Esophagus squamous epithelium (tissue), 5 donors: ENCODE results near the gene WRAP73. TPM values are rescaled to one million over a fixed set of nuclear protein-coding genes. Genes with fewer than 3 reads are reported as not detected.

Experiments
- DNase-seq: peaks from one replicate; lab custom pipeline; 2025; lab: John Stamatoyannopoulos, UW
- H3K27ac ChIP-seq, 4 donors: fragments of 200-600 bp; sonication (generic); one replicate each; pipeline ENCODE4 v1.5.1; 2016 to 2019; ENCODE audit warnings: mild to moderate bottlenecking in 1 of 4
- H3K27me3 ChIP-seq, 4 donors: fragments of 200-600 bp; sonication (generic); 1 replicate in 3 of 4; 2 replicates in 1 of 4; pipeline versions ENCODE4 v1.5.1 to v1.6.0; 2017 to 2021; ENCODE audit warnings: antibody characterized with exemption in 1 of 4
- H3K36me3 ChIP-seq, 3 donors: fragments of 200-600 bp; sonication (generic); one replicate each; pipeline ENCODE4 v1.5.1; 2016 to 2019
- H3K4me1 ChIP-seq, 3 donors: fragments of 200-600 bp; sonication (generic); one replicate each; pipeline ENCODE4 v1.5.1; 2017 to 2019
- H3K4me3 ChIP-seq, 4 donors: fragments of 200-600 bp; sonication (generic); 1 replicate in 3 of 4; 2 replicates in 1 of 4; pipeline ENCODE4 v1.5.1; 2016 to 2019; ENCODE audit warnings: mild to moderate bottlenecking in 2 of 4, moderate library complexity in 1 of 4
- H3K9me3 ChIP-seq, 3 donors: fragments of 200-600 bp; sonication (generic); one replicate each; pipeline ENCODE4 v1.5.1; 2016 to 2019
- POLR2A ChIP-seq, 4 donors: fragments of 450-650 bp; IDR thresholded peaks; one replicate each; pipeline ENCODE4 v1.6.1; 2017; ENCODE audit warnings: antibody characterized with exemption in 4 of 4, mild to moderate bottlenecking in 4 of 4, moderate library complexity in 3 of 4
- WGBS, 2 donors: methylation state at CpG; one replicate each; pipeline ENCODE4 v1.1.5; 2018; 5-methylcytosine and 5-hydroxymethylcytosine counted together
- intact Hi-C: fragments of 100-400 bp; cut with DNase I; formaldehyde crosslinking; loops from one replicate; pipeline ENCODE4 v1.15.0; 2022
- total RNA-seq, 4 donors: library from RNA; depleted of rRNA; stranded (reverse); fragments of >200 nt; gene quantifications; one replicate each; pipeline ENCODE4 v1.1.0, GENCODE V29; 2016
- TF ChIP-seq, protein P1 (sequence below), 6 experiments: fragments of 450-650 bp in 4 of 6; fragments of 200-600 bp in 2 of 6; sonication (generic) in 2 of 6; IDR thresholded peaks; one replicate each; pipeline ENCODE4 v1.5.1; 2016 to 2019; ENCODE audit warnings: antibody characterized with exemption in 6 of 6, mild to moderate bottlenecking in 4 of 6, moderate library complexity in 4 of 6
- donor health status: DM: yes; HTN: yes; CAD: no.

The WRAP73 gene
- total RNA-seq, 4 donors from 2014 or later, result 7.6 to 17.2 (median 11.8) TPM

GRCh38 chr1:3599286-3599811 is 50.6 kb downstream of the WRAP73 start:
- no peak overlapping the region for H3K4me3 ChIP-seq
- H3K27ac ChIP-seq, result no peak overlapping the region
- no peaks in the 10 kb centered on the region for H3K9me3 ChIP-seq
- 74 to 76% methylated on average over 3 to 6 of the region's 16 CpGs for WGBS, 2 donors
- intact Hi-C loops, result no loop called here
- H3K4me1 ChIP-seq, result peaks cover 17 to 26% (median 21%) of the 10 kb centered on the region in 3 donors
- DNase-seq, result no peak
- no peaks in the 10 kb centered on the region for H3K36me3 ChIP-seq
- no peak for TF ChIP-seq POLR2A (IDR thresholded peaks at IDR 0.05)
- TF ChIP-seq, protein P1, sequence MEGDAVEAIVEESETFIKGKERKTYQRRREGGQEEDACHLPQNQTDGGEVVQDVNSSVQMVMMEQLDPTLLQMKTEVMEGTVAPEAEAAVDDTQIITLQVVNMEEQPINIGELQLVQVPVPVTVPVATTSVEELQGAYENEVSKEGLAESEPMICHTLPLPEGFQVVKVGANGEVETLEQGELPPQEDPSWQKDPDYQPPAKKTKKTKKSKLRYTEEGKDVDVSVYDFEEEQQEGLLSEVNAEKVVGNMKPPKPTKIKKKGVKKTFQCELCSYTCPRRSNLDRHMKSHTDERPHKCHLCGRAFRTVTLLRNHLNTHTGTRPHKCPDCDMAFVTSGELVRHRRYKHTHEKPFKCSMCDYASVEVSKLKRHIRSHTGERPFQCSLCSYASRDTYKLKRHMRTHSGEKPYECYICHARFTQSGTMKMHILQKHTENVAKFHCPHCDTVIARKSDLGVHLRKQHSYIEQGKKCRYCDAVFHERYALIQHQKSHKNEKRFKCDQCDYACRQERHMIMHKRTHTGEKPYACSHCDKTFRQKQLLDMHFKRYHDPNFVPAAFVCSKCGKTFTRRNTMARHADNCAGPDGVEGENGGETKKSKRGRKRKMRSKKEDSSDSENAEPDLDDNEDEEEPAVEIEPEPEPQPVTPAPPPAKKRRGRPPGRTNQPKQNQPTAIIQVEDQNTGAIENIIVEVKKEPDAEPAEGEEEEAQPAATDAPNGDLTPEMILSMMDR (IDR thresholded peaks at IDR 0.05), result no peak
- H3K27me3 ChIP-seq, result peaks cover 0 to 26% (median 0%) of the 10 kb centered on the region in 4 donors

DNA sequence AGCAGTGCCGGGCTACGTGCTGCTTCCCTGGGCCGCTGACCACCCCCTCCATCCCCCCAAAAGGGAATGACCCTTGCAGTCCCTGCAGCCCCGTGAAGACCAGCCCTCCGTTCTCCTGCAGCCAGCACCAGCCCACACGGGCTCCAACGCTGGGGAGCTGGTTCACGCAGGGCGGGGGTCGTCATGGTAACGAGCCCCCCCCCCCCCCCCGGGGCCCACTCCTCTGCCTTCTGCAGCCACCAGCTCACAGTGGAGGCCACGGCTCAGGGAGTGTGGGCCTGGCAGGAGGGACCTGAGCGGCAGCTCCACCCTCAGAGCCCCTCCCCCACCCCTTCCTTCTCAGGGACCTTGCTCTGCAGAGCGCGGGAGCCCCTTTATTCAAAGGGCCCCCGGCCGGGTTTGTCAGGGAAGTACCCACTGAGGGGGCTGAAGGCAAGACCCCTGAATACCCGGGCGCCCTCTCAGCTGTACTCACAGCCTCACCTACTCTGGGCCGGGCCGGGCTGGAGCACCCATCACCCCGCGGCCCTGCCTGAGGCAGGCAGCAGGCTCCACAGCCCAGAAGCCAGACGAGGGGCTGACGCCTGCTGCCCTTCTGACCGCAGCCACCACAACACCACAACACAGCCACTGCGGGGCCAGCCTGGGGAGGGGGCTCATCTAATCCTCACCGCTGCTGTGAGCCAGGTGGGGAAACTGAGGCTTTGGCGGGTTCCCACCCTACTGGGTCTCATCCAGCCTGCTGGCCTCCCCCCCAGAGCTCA is 51.2 kb downstream of the WRAP73 start:
- Histone ChIP-seq H3K27ac (no peak overlapping the region), H3K4me3 (peak overlapping the region in 1 of 4 donors; percentile 41), H3K36me3 (no peaks in the 10 kb centered on the region), H3K9me3 (no peaks in the 10 kb centered on the region), H3K4me1 (peaks cover 17 to 26% (median 21%) of the 10 kb centered on the region in 3 donors), H3K27me3 (peaks cover 0 to 21% (median 0%) of the 10 kb centered on the region in 4 donors)
- WGBS, 2 donors, result 27% methylated on average over 3 of the region's 30 CpGs; no CpG with 5 or more reads in 1 of the 2 donors
- TF ChIP-seq POLR2A (IDR thresholded peaks at IDR 0.05), result no peak
- TF ChIP-seq, protein P1 (IDR thresholded peaks at IDR 0.05), result no peak
- intact Hi-C loops, result no loop called here
- DNase-seq, result no peak

- H3K36me3 ChIP-seq, result no peaks in the 10 kb centered on the region
- 16 to 40% methylated on average over 7 to 13 of the region's 26 CpGs for WGBS, 2 donors
- H3K27ac ChIP-seq, result no peak overlapping the region
- no peaks in the 10 kb centered on the region for H3K9me3 ChIP-seq
- H3K4me1 ChIP-seq, result peaks cover 17 to 26% (median 21%) of the 10 kb centered on the region in 3 donors
- intact Hi-C loops, result no loop called here
- DNase-seq, result no peak
- H3K27me3 ChIP-seq, result peaks cover 0 to 16% (median 0%) of the 10 kb centered on the region in 4 donors
- H3K4me3 ChIP-seq, result peak overlapping the region in 1 of 4 donors; percentile 41
- TF ChIP-seq POLR2A (IDR thresholded peaks at IDR 0.05), result no peak
- TF ChIP-seq, protein P1 (IDR thresholded peaks at IDR 0.05), result no peak
These were observed 51.8 kb downstream of the WRAP73 start for GRCh38 chr1:3598051-3598491.

- intact Hi-C loops, result no loop called here
- H3K4me1 ChIP-seq, result peaks cover 17 to 26% (median 21%) of the 10 kb centered on the region in 3 donors
- DNase-seq, result no peak
- 65 to 66% methylated on average over 4 to 5 of the region's 11 CpGs for WGBS, 2 donors
- H3K36me3 ChIP-seq, result no peaks in the 10 kb centered on the region
- peak overlapping the region in 1 of 4 donors; percentile 6 for H3K4me3 ChIP-seq
- H3K27ac ChIP-seq, result no peak overlapping the region
- no peak for TF ChIP-seq POLR2A (IDR thresholded peaks at IDR 0.05)
- TF ChIP-seq, protein P1 (IDR thresholded peaks at IDR 0.05), result no peak
- H3K9me3 ChIP-seq, result no peaks in the 10 kb centered on the region
- peaks cover 0 to 16% (median 0%) of the 10 kb centered on the region in 4 donors for H3K27me3 ChIP-seq
These were observed 52.3 kb downstream of the WRAP73 start for GRCh38 chr1:3597599-3597964.
